ENCODE measurements around the gene SCG2. TPM values are rescaled to one million over a fixed set of nuclear protein-coding genes. Genes with fewer than 3 reads are reported as not detected.

SCG2 gene
- total and polyA plus RNA-seq, 11 donors: 0.07 to 2.4 (median 0.19) TPM; not detected in 2

DNA sequence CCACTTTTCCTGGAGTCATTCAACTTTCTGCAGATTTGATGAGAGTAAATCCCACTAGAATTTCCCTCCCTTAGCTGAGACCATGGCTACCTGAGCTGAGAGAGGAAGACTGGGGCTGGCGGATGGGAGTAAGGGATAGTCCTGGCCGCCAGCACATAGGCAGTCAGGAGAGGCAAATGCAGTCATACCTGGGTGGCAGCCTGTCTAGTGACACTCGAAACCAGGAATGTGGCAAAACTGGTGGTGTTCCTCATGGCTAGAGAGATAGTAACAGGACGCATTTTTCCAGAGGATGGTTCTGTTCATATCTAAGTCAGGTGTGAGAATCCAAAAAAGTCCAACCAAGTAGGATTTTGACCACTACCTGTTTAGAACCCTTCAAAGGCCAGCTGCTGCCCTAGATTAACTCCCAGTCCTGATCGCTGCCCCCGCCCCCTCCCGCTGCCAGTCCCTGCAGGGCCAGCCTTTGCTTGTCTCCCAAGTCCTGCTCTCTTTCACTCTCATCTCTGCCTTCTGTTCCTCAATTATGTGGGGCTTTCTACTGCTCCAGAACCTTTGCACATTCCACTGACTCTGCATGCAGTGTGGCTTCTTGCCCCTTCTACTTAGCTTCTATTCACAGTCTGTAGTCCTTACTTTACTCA lies 17.4 kb upstream of the SCG2 start:
- H3K4me1 ChIP-seq: no peaks in the 10 kb centered on the region
- DNase-seq (no peak), ATAC-seq (no peak)
- H3K27me3 ChIP-seq: peaks cover 0 to 14% (median 0%) of the 10 kb centered on the region in 9 donors
- intact Hi-C loops (cut with DNase I): loop anchor here in 1 of 10 donors (10.0 kb wide), 1 partner anchor 155 kb away; no protein-coding TSS in a partner anchor
- H3K9me3 ChIP-seq: no peaks in the 10 kb centered on the region
- 78 to 79% (median 79%) methylated on average over 7 of the region's 7 CpGs for WGBS, 4 donors
- TF ChIP-seq POLR2A (IDR thresholded peaks at IDR 0.05): no peak
- TF ChIP-seq, protein P1, sequence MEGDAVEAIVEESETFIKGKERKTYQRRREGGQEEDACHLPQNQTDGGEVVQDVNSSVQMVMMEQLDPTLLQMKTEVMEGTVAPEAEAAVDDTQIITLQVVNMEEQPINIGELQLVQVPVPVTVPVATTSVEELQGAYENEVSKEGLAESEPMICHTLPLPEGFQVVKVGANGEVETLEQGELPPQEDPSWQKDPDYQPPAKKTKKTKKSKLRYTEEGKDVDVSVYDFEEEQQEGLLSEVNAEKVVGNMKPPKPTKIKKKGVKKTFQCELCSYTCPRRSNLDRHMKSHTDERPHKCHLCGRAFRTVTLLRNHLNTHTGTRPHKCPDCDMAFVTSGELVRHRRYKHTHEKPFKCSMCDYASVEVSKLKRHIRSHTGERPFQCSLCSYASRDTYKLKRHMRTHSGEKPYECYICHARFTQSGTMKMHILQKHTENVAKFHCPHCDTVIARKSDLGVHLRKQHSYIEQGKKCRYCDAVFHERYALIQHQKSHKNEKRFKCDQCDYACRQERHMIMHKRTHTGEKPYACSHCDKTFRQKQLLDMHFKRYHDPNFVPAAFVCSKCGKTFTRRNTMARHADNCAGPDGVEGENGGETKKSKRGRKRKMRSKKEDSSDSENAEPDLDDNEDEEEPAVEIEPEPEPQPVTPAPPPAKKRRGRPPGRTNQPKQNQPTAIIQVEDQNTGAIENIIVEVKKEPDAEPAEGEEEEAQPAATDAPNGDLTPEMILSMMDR (IDR thresholded peaks at IDR 0.05): no peak
- no peaks in the 10 kb centered on the region for H3K36me3 ChIP-seq
- H3K4me3 ChIP-seq: no peak overlapping the region
- H3K27ac ChIP-seq: no peak overlapping the region

DNA sequence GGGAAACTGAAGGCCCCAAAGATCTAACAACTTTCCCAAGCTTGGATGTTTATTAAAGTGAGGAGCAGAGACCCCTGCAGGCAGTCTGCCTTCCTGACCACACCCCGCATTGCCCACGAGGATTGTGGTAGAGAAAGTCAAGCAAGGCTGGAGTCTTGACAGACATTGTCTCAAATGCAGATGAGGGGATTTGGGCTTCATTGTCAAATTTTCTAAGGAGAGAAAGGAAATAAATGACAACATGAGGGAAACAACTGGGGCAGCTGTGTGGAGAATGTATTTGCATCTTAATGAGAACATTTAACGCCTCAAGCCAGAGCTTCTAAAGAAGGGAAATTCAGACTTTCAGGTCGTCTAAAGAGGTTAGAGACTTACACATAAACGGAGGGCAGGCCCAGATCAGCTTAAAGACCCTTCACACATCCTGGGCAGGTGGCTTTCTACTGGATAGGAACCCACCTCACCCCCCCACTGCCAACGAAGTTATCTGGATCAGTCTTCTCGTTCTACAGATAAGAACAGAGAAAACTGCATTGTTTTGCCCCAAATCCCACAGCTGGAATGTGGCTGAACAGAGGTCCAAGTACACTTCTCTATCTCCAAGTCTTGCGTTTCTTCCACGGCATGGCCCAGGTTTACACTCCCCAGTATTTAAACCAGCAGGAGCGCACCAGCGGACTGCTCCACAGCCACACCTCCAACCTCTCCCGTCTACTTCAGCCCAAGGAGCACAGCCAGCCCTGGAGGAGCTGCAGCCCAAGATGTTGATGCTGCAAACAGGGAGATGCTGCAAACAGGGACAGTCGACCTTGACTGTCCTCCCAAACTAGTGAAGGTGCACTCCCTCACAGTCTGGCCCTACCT lies 16.2 kb upstream of the SCG2 start:
- Histone ChIP-seq H3K27me3 (peaks cover 0 to 14% (median 0%) of the 10 kb centered on the region in 9 donors), H3K36me3 (no peaks in the 10 kb centered on the region)
- intact Hi-C loops (cut with DNase I): loop anchor here in 1 of 10 donors (10.0 kb wide), 1 partner anchor 154 kb away; no protein-coding TSS in a partner anchor

DNA sequence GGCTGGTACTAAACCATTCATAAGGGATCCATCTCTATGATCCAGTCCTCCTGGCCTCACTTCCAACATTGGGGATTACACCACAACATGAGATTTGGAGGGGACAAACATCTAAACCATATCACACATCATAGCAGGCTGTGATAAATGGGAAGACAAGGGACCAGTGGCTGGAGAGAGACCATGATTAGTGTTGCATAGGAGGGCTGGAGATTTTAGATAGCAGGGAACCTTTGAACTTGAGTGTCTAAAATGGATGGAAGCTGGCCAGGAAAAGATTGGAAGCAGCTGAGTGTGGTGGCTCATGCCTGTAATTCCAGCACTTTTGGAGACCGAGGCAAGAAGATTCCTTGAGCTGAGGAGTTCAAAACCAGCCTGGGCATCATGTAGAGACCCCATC lies 12.4 kb upstream of the SCG2 start:
- intact Hi-C loops (cut with DNase I): loop anchor here in 1 of 10 donors (10.0 kb wide), 1 partner anchor 150 kb away; no protein-coding TSS in a partner anchor
- Histone ChIP-seq H3K27ac (no peak overlapping the region), H3K4me1 (peaks cover 0 to 14% (median 2%) of the 10 kb centered on the region in 12 donors), H3K27me3 (peaks cover 0 to 11% (median 2%) of the 10 kb centered on the region in 9 donors), H3K4me3 (no peak overlapping the region), H3K9me3 (no peaks in the 10 kb centered on the region), H3K36me3 (no peaks in the 10 kb centered on the region)
- no peak for TF ChIP-seq POLR2A (IDR thresholded peaks at IDR 0.05)
- TF ChIP-seq, protein P1 (IDR thresholded peaks at IDR 0.05): no peak
- WGBS, 4 donors: 75 to 90% (median 80%) methylated on average over 1 of the region's 1 CpG
- DNase-seq (no peak), ATAC-seq (no peak)

More for the DNA sequence above, 16.2 kb upstream of the SCG2 start:
- no peak for DNase-seq
- no peak for ATAC-seq
- Histone ChIP-seq H3K27ac (no peak overlapping the region), H3K4me1 (peaks cover 0 to 5% (median 0%) of the 10 kb centered on the region in 12 donors), H3K4me3 (no peak overlapping the region), H3K9me3 (no peaks in the 10 kb centered on the region)
- WGBS, 4 donors: 20 to 30% (median 25%) methylated on average over 13 of the region's 13 CpGs
- no peak for TF ChIP-seq POLR2A (IDR thresholded peaks at IDR 0.05)
- TF ChIP-seq, protein P1 (IDR thresholded peaks at IDR 0.05): no peak

Measured in heart left ventricle (tissue), 16 donors.